ENCODE results near the gene RRP1B.

DNA sequence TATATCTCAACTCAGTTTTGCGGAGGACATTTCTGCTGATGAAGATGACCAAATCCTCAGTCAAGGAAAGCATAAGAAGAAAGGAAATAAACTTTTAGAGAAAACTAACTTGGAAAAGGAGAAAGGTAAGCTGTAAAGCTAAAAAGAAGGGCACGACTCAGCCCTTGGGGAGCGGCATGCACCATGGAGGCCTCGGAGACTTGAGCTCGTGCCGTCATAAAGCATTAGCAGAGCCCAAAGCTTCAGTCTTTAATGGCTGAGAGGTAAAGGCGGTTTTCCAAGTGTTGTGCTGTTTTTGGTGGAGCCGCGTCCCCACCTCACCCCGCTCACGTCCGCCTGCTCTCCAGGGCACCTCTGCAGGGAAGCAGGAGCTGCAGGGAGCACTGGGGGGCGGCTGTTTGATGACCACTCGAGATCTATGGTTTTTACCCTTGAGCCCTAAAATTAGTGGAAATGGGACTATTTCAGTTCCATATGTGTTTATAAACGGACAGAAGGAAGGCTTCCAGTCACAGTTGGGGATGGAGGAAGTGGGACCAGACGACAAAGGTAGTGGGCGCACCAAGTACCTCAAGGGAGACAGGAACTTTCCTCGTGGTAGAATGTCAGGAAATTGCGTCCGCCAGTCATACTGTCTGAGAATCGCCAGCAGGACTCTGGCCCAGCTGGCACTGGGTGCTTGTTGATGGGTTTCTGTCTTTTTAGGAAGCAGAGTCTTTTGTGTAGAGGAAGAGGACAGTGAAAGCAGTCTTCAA is 27.6 kb downstream of the RRP1B start:
- TF ChIP-seq, protein P1, sequence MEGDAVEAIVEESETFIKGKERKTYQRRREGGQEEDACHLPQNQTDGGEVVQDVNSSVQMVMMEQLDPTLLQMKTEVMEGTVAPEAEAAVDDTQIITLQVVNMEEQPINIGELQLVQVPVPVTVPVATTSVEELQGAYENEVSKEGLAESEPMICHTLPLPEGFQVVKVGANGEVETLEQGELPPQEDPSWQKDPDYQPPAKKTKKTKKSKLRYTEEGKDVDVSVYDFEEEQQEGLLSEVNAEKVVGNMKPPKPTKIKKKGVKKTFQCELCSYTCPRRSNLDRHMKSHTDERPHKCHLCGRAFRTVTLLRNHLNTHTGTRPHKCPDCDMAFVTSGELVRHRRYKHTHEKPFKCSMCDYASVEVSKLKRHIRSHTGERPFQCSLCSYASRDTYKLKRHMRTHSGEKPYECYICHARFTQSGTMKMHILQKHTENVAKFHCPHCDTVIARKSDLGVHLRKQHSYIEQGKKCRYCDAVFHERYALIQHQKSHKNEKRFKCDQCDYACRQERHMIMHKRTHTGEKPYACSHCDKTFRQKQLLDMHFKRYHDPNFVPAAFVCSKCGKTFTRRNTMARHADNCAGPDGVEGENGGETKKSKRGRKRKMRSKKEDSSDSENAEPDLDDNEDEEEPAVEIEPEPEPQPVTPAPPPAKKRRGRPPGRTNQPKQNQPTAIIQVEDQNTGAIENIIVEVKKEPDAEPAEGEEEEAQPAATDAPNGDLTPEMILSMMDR (IDR thresholded peaks at IDR 0.05) = no peak
- TF ChIP-seq POLR2AphosphoS5 (IDR thresholded peaks at IDR 0.05) = no peak
- TF ChIP-seq POLR2A (IDR thresholded peaks at IDR 0.05) = no peak
